ENCODE data around the gene TKT. TPM values are rescaled to one million over a fixed set of nuclear protein-coding genes. Genes with fewer than 3 reads are reported as not detected.

Gene TKT
- total and polyA plus RNA-seq, 4 donors: 18.1 to 202 (median 129) TPM

GRCh38 chr3:53263907-53264306 lies 8.1 kb upstream of the TKT start:
- TF ChIP-seq RXRA (IDR thresholded peaks at IDR 0.05) (no peak), MAX (IDR thresholded peaks at IDR 0.05) (no peak), SP1 (IDR thresholded peaks at IDR 0.05) (no peak), HNF4A (conservative IDR thresholded peaks at IDR 0.05) (no peak), EGR1 (IDR thresholded peaks at IDR 0.05; ENCODE audit: low read depth in 2 of 2) (no peak), FOXA2 (IDR thresholded peaks at IDR 0.05) (no peak), REST (IDR thresholded peaks at IDR 0.05) (no peak), YY1 (IDR thresholded peaks at IDR 0.05) (no peak), FOXA1 (IDR thresholded peaks at IDR 0.05) (no peak), CTCF (IDR thresholded peaks at IDR 0.05; ENCODE audit: low read depth, low read length, missing input control) (no peak), JUND (IDR thresholded peaks at IDR 0.05) (no peak)
- no peaks in the 10 kb centered on the region for H3K36me3 ChIP-seq (ENCODE audit: control insufficient read depth in 4 of 4, insufficient read depth in 3 of 4, low read depth in 1 of 4, low read length in 3 of 4)
- H3K9ac ChIP-seq (ENCODE audit: low read depth in 1 of 2, low read length in 2 of 2): no peak overlapping the region
- DNase-seq (ENCODE audit: low spot score): no peak
- H3K27me3 ChIP-seq (ENCODE audit: control insufficient read depth in 4 of 4, insufficient read depth in 4 of 4, low read length in 3 of 4): no peaks in the 10 kb centered on the region
- H3K4me1 ChIP-seq (ENCODE audit: control insufficient read depth in 4 of 4, insufficient read depth in 4 of 4, low read length in 3 of 4): peaks cover 2 to 9% (median 7%) of the 10 kb centered on the region in 4 donors
- H3K4me3 ChIP-seq (ENCODE audit: low read depth in 1 of 3, low read length in 3 of 3): no peak overlapping the region
- 88% methylated on average over 4 of the region's 4 CpGs for WGBS
- no peaks in the 10 kb centered on the region for H3K9me3 ChIP-seq (ENCODE audit: control insufficient read depth in 4 of 4, low read length in 3 of 4)
- no peak overlapping the region for H3K27ac ChIP-seq (ENCODE audit: low read depth in 1 of 2, low read length in 2 of 2)

- no peak overlapping the region for H3K4me3 ChIP-seq (ENCODE audit: low read depth in 1 of 3, low read length in 3 of 3)
- H3K27me3 ChIP-seq (ENCODE audit: control insufficient read depth in 4 of 4, insufficient read depth in 4 of 4, low read length in 3 of 4): no peaks in the 10 kb centered on the region
- H3K9me3 ChIP-seq (ENCODE audit: control insufficient read depth in 4 of 4, low read length in 3 of 4): no peaks in the 10 kb centered on the region
- TF ChIP-seq FOXA1 (IDR thresholded peaks at IDR 0.05): no peak
- 91% methylated on average over 5 of the region's 5 CpGs for WGBS
- no peak overlapping the region for H3K9ac ChIP-seq (ENCODE audit: low read depth in 1 of 2, low read length in 2 of 2)
- DNase-seq (ENCODE audit: low spot score): no peak
- no peak overlapping the region for H3K27ac ChIP-seq (ENCODE audit: low read depth in 1 of 2, low read length in 2 of 2)
- H3K4me1 ChIP-seq (ENCODE audit: control insufficient read depth in 4 of 4, insufficient read depth in 4 of 4, low read length in 3 of 4): peaks cover 2 to 9% (median 7%) of the 10 kb centered on the region in 4 donors
- no peaks in the 10 kb centered on the region for H3K36me3 ChIP-seq (ENCODE audit: control insufficient read depth in 4 of 4, insufficient read depth in 3 of 4, low read depth in 1 of 4, low read length in 3 of 4)
Measured at GRCh38 chr3:53261712-53262111, 5.9 kb upstream of the TKT start.

GRCh38 chr3:53260286-53260785 lies 4.5 kb upstream of the TKT start:
- H3K4me1 ChIP-seq (ENCODE audit: control insufficient read depth in 4 of 4, insufficient read depth in 4 of 4, low read length in 3 of 4): peaks cover 3 to 9% (median 7%) of the 10 kb centered on the region in 4 donors
- H3K36me3 ChIP-seq (ENCODE audit: control insufficient read depth in 4 of 4, insufficient read depth in 3 of 4, low read depth in 1 of 4, low read length in 3 of 4): no peaks in the 10 kb centered on the region
- H3K9ac ChIP-seq (ENCODE audit: low read depth in 1 of 2, low read length in 2 of 2): no peak overlapping the region
- DNase-seq (ENCODE audit: low spot score): no peak
- H3K27me3 ChIP-seq (ENCODE audit: control insufficient read depth in 4 of 4, insufficient read depth in 4 of 4, low read length in 3 of 4): no peaks in the 10 kb centered on the region
- 89% methylated on average over 4 of the region's 4 CpGs for WGBS
- no peaks in the 10 kb centered on the region for H3K9me3 ChIP-seq (ENCODE audit: control insufficient read depth in 4 of 4, low read length in 3 of 4)
- H3K4me3 ChIP-seq (ENCODE audit: low read depth in 1 of 3, low read length in 3 of 3): no peak overlapping the region
- H3K27ac ChIP-seq (ENCODE audit: low read depth in 1 of 2, low read length in 2 of 2): no peak overlapping the region
- TF ChIP-seq MAX (IDR thresholded peaks at IDR 0.05) (no peak), YY1 (IDR thresholded peaks at IDR 0.05) (no peak), TAF1 (conservative IDR thresholded peaks at IDR 0.05) (no peak), ZBTB33 (IDR thresholded peaks at IDR 0.05) (no peak), RAD21 (IDR thresholded peaks at IDR 0.05) (no peak), CTCF (IDR thresholded peaks at IDR 0.05; ENCODE audit: low read depth, low read length, missing input control) (no peak), JUND (IDR thresholded peaks at IDR 0.05) (no peak), HNF4A (conservative IDR thresholded peaks at IDR 0.05) (no peak), EGR1 (IDR thresholded peaks at IDR 0.05; ENCODE audit: low read depth in 2 of 2) (no peak)

Measured in liver (tissue), 9 donors.